ENCODE data around the gene SIPA1L3.

SIPA1L3 gene

GRCh38 chr19:37963190-37963936 lies 56.4 kb downstream of the SIPA1L3 start:
- Histone ChIP-seq H3K27me3 (ENCODE audit: control insufficient read depth, insufficient read depth, low read length) (no peaks in the 10 kb centered on the region), H3K9me3 (ENCODE audit: control insufficient read depth, insufficient read depth, low read length) (no peaks in the 10 kb centered on the region), H3K4me1 (ENCODE audit: control insufficient read depth, insufficient read depth, low read length) (peaks cover 3% of the 10 kb centered on the region; the same call in 1 of the 2 replicates), H3K27ac (ENCODE audit: low read depth, low read length) (no peak overlapping the region), H3K36me3 (ENCODE audit: control insufficient read depth, insufficient read depth, low read length) (no peaks in the 10 kb centered on the region), H3K4me3 (ENCODE audit: low read depth, low read length) (no peak overlapping the region), H3K9ac (ENCODE audit: low read depth, low read length) (no peak overlapping the region)

- Histone ChIP-seq H3K27ac (ENCODE audit: low read depth, low read length) (no peak overlapping the region), H3K4me1 (ENCODE audit: control insufficient read depth, insufficient read depth, low read length) (peaks cover 3% of the 10 kb centered on the region; the same call in 1 of the 2 replicates), H3K9ac (ENCODE audit: low read depth, low read length) (no peak overlapping the region), H3K4me3 (ENCODE audit: low read depth, low read length) (no peak overlapping the region), H3K9me3 (ENCODE audit: control insufficient read depth, insufficient read depth, low read length) (no peaks in the 10 kb centered on the region), H3K36me3 (ENCODE audit: control insufficient read depth, insufficient read depth, low read length) (no peaks in the 10 kb centered on the region), H3K27me3 (ENCODE audit: control insufficient read depth, insufficient read depth, low read length) (no peaks in the 10 kb centered on the region)
Measured at GRCh38 chr19:37964109-37964508, 57.1 kb downstream of the SIPA1L3 start.

GRCh38 chr19:37966211-37966661 lies 59.2 kb downstream of the SIPA1L3 start:
- no peak overlapping the region for H3K9ac ChIP-seq (ENCODE audit: low read depth, low read length)
- H3K4me1 ChIP-seq (ENCODE audit: control insufficient read depth, insufficient read depth, low read length): peaks cover 3% of the 10 kb centered on the region; the same call in 1 of the 2 replicates
- H3K36me3 ChIP-seq (ENCODE audit: control insufficient read depth, insufficient read depth, low read length): no peaks in the 10 kb centered on the region
- H3K27me3 ChIP-seq (ENCODE audit: control insufficient read depth, insufficient read depth, low read length): no peaks in the 10 kb centered on the region
- H3K27ac ChIP-seq (ENCODE audit: low read depth, low read length): no peak overlapping the region
- H3K9me3 ChIP-seq (ENCODE audit: control insufficient read depth, insufficient read depth, low read length): no peaks in the 10 kb centered on the region; the same call in 1 of the 2 replicates
- H3K4me3 ChIP-seq (ENCODE audit: low read depth, low read length): no peak overlapping the region

- H3K27me3 ChIP-seq (ENCODE audit: control insufficient read depth, insufficient read depth, low read length): no peaks in the 10 kb centered on the region
- H3K4me1 ChIP-seq (ENCODE audit: control insufficient read depth, insufficient read depth, low read length): peaks cover 3% of the 10 kb centered on the region; the same call in 1 of the 2 replicates
- H3K4me3 ChIP-seq (ENCODE audit: low read depth, low read length): no peak overlapping the region
- no peak overlapping the region for H3K27ac ChIP-seq (ENCODE audit: low read depth, low read length)
- no peaks in the 10 kb centered on the region; the same call in 1 of the 2 replicates for H3K9me3 ChIP-seq (ENCODE audit: control insufficient read depth, insufficient read depth, low read length)
- H3K9ac ChIP-seq (ENCODE audit: low read depth, low read length): no peak overlapping the region
- no peaks in the 10 kb centered on the region for H3K36me3 ChIP-seq (ENCODE audit: control insufficient read depth, insufficient read depth, low read length)
Measured at GRCh38 chr19:37966662-37967231, 59.7 kb downstream of the SIPA1L3 start.

- peaks cover 3% of the 10 kb centered on the region; the same call in 1 of the 2 replicates for H3K4me1 ChIP-seq (ENCODE audit: control insufficient read depth, insufficient read depth, low read length)
- H3K27me3 ChIP-seq (ENCODE audit: control insufficient read depth, insufficient read depth, low read length): no peaks in the 10 kb centered on the region
- no peaks in the 10 kb centered on the region for H3K36me3 ChIP-seq (ENCODE audit: control insufficient read depth, insufficient read depth, low read length)
- no peaks in the 10 kb centered on the region; the same call in 1 of the 2 replicates for H3K9me3 ChIP-seq (ENCODE audit: control insufficient read depth, insufficient read depth, low read length)
- H3K9ac ChIP-seq (ENCODE audit: low read depth, low read length): no peak overlapping the region
- no peak overlapping the region for H3K27ac ChIP-seq (ENCODE audit: low read depth, low read length)
- H3K4me3 ChIP-seq (ENCODE audit: low read depth, low read length): no peak overlapping the region
Measured at GRCh38 chr19:37969695-37970094, 62.7 kb downstream of the SIPA1L3 start.

- Histone ChIP-seq H3K36me3 (ENCODE audit: control insufficient read depth, insufficient read depth, low read length) (no peaks in the 10 kb centered on the region), H3K27ac (ENCODE audit: low read depth, low read length) (no peak overlapping the region), H3K4me3 (ENCODE audit: low read depth, low read length) (no peak overlapping the region), H3K27me3 (ENCODE audit: control insufficient read depth, insufficient read depth, low read length) (no peaks in the 10 kb centered on the region), H3K9ac (ENCODE audit: low read depth, low read length) (no peak overlapping the region), H3K9me3 (ENCODE audit: control insufficient read depth, insufficient read depth, low read length) (no peaks in the 10 kb centered on the region; the same call in 1 of the 2 replicates), H3K4me1 (ENCODE audit: control insufficient read depth, insufficient read depth, low read length) (peaks cover 3% of the 10 kb centered on the region; the same call in 1 of the 2 replicates)
Measured at GRCh38 chr19:37970699-37971098, 63.7 kb downstream of the SIPA1L3 start.

- no peak overlapping the region for H3K27ac ChIP-seq (ENCODE audit: low read depth, low read length)
Measured at GRCh38 chr19:37972803-37973202, 65.8 kb downstream of the SIPA1L3 start.

GRCh38 chr19:37973666-37974065 lies 66.7 kb downstream of the SIPA1L3 start:
- H3K9ac ChIP-seq (ENCODE audit: low read depth, low read length): no peak overlapping the region
- H3K4me3 ChIP-seq (ENCODE audit: low read depth, low read length): no peak overlapping the region
- H3K27me3 ChIP-seq (ENCODE audit: control insufficient read depth, insufficient read depth, low read length): no peaks in the 10 kb centered on the region
- H3K36me3 ChIP-seq (ENCODE audit: control insufficient read depth, insufficient read depth, low read length): no peaks in the 10 kb centered on the region
- H3K27ac ChIP-seq (ENCODE audit: low read depth, low read length): no peak overlapping the region
- no peaks in the 10 kb centered on the region for H3K4me1 ChIP-seq (ENCODE audit: control insufficient read depth, insufficient read depth, low read length)
- no peaks in the 10 kb centered on the region; the same call in 1 of the 2 replicates for H3K9me3 ChIP-seq (ENCODE audit: control insufficient read depth, insufficient read depth, low read length)

More at GRCh38 chr19:37972803-37973202, 65.8 kb downstream of the SIPA1L3 start:
- Histone ChIP-seq H3K36me3 (ENCODE audit: control insufficient read depth, insufficient read depth, low read length) (no peaks in the 10 kb centered on the region), H3K27me3 (ENCODE audit: control insufficient read depth, insufficient read depth, low read length) (no peaks in the 10 kb centered on the region), H3K9ac (ENCODE audit: low read depth, low read length) (no peak overlapping the region), H3K9me3 (ENCODE audit: control insufficient read depth, insufficient read depth, low read length) (no peaks in the 10 kb centered on the region; the same call in 1 of the 2 replicates), H3K4me3 (ENCODE audit: low read depth, low read length) (no peak overlapping the region), H3K4me1 (ENCODE audit: control insufficient read depth, insufficient read depth, low read length) (no peaks in the 10 kb centered on the region)

- H3K36me3 ChIP-seq (ENCODE audit: control insufficient read depth, insufficient read depth, low read length): no peaks in the 10 kb centered on the region
Measured at GRCh38 chr19:37975071-37975470, 68.1 kb downstream of the SIPA1L3 start.

GRCh38 chr19:37975596-37976515 lies 68.8 kb downstream of the SIPA1L3 start:
- Histone ChIP-seq H3K9me3 (ENCODE audit: control insufficient read depth, insufficient read depth, low read length) (no peaks in the 10 kb centered on the region), H3K36me3 (ENCODE audit: control insufficient read depth, insufficient read depth, low read length) (no peaks in the 10 kb centered on the region), H3K4me1 (ENCODE audit: control insufficient read depth, insufficient read depth, low read length) (peaks cover 5% of the 10 kb centered on the region), H3K27ac (ENCODE audit: low read depth, low read length) (no peak overlapping the region), H3K27me3 (ENCODE audit: control insufficient read depth, insufficient read depth, low read length) (no peaks in the 10 kb centered on the region), H3K4me3 (ENCODE audit: low read depth, low read length) (no peak overlapping the region), H3K9ac (ENCODE audit: low read depth, low read length) (no peak overlapping the region)

More at GRCh38 chr19:37975071-37975470, 68.1 kb downstream of the SIPA1L3 start:
- H3K9ac ChIP-seq (ENCODE audit: low read depth, low read length): no peak overlapping the region
- peaks cover 3% of the 10 kb centered on the region for H3K4me1 ChIP-seq (ENCODE audit: control insufficient read depth, insufficient read depth, low read length)
- H3K27me3 ChIP-seq (ENCODE audit: control insufficient read depth, insufficient read depth, low read length): no peaks in the 10 kb centered on the region
- H3K4me3 ChIP-seq (ENCODE audit: low read depth, low read length): no peak overlapping the region
- no peaks in the 10 kb centered on the region; the same call in 1 of the 2 replicates for H3K9me3 ChIP-seq (ENCODE audit: control insufficient read depth, insufficient read depth, low read length)
- H3K27ac ChIP-seq (ENCODE audit: low read depth, low read length): no peak overlapping the region
